GM23248 (cell line): ENCODE measurements around the gene BATF. TPM values are rescaled to one million over a fixed set of nuclear protein-coding genes. Genes with fewer than 3 reads are reported as not detected.

Experiments used
- DNase-seq: peaks from one replicate; pipeline ENCODE4 v3.0.0-alpha.2; 2015
- H2AFZ ChIP-seq: fragments of 200-600 bp; sonication (generic); 2 replicates; pipeline ENCODE4 v1.6.1; 2016; ENCODE audit warnings: antibody characterized with exemption
- H3F3A ChIP-seq: fragments of 200-600 bp; sonication (generic); 2 replicates; pipeline ENCODE4 v1.6.1; 2016; ENCODE audit warnings: mild to moderate bottlenecking, antibody characterized with exemption, mixed run types; ENCODE audit not compliant: insufficient read depth
- H3K27ac ChIP-seq: fragments of 200-600 bp; sonication (generic); 2 replicates; pipeline ENCODE4 v1.5.1; 2016; ENCODE audit warnings: mild to moderate bottlenecking
- H3K27me3 ChIP-seq: fragments of 200-600 bp; sonication (generic); replicated peaks from 2 replicates; pipeline ENCODE4 v1.6.1; 2016; ENCODE audit warnings: mild to moderate bottlenecking; ENCODE audit not compliant: insufficient read depth
- H3K36me3 ChIP-seq: fragments of 200-600 bp; sonication (generic); 2 replicates; pipeline ENCODE4 v1.6.1; 2016; ENCODE audit warnings: low read depth, mild to moderate bottlenecking
- H3K4me1 ChIP-seq: fragments of 200-600 bp; sonication (generic); 2 replicates; pipeline ENCODE4 v1.6.1; 2016; ENCODE audit warnings: mild to moderate bottlenecking; ENCODE audit not compliant: insufficient read depth
- H3K4me2 ChIP-seq: fragments of 200-600 bp; sonication (generic); one replicate; pipeline ENCODE4 v1.6.1; 2016; ENCODE audit warnings: mild to moderate bottlenecking; ENCODE audit not compliant: unreplicated experiment
- H3K4me3 ChIP-seq: fragments of 200-600 bp; sonication (generic); 2 replicates; pipeline ENCODE4 v1.5.1; 2016; ENCODE audit warnings: mild to moderate bottlenecking
- H3K79me2 ChIP-seq: fragments of 200-600 bp; sonication (generic); 2 replicates; pipeline ENCODE4 v1.6.1; 2016; ENCODE audit warnings: mild to moderate bottlenecking; ENCODE audit not compliant: insufficient read depth
- H3K9ac ChIP-seq: fragments of 200-600 bp; sonication (generic); 2 replicates; pipeline ENCODE4 v1.6.1; 2016; ENCODE audit warnings: mild to moderate bottlenecking
- H3K9me2 ChIP-seq: fragments of 200-600 bp; sonication (generic); 2 replicates; pipeline ENCODE4 v1.6.1; 2016; ENCODE audit warnings: mixed run types, mild to moderate bottlenecking, moderate library complexity; ENCODE audit not compliant: insufficient read depth
- H3K9me3 ChIP-seq: fragments of 200-600 bp; sonication (generic); one replicate; pipeline ENCODE4 v1.6.1; 2017; ENCODE audit warnings: low read depth
- H4K20me1 ChIP-seq: fragments of 200-600 bp; sonication (generic); 2 replicates; pipeline ENCODE4 v1.6.0; 2016; ENCODE audit not compliant: insufficient read depth
- EZH2 ChIP-seq: fragments of 200-600 bp; sonication (generic); IDR thresholded peaks from 2 replicates; pipeline ENCODE4 v1.6.1; 2018; ENCODE audit warnings: antibody characterized with exemption, mild to moderate bottlenecking; ENCODE audit not compliant: insufficient read depth, poor library complexity, severe bottlenecking
- EZH2phosphoT487 ChIP-seq: fragments of 200-600 bp; sonication (generic); IDR thresholded peaks from 2 replicates; pipeline ENCODE4 v1.6.1; 2018; ENCODE audit warnings: antibody characterized with exemption, moderate library complexity, mild to moderate bottlenecking, low read depth; ENCODE audit not compliant: insufficient read depth
- WGBS, 2 experiments: methylation state at CpG; one replicate each; pipeline ENCODE4 v1.1.6; 2015 to 2017; ENCODE audit warnings: low lambda C conversion rate in 2 of 2, low coverage in 1 of 2; ENCODE audit errors: missing lambda C conversion rate in 2 of 2; 5-methylcytosine and 5-hydroxymethylcytosine counted together
- in situ Hi-C: fragments of 300-500 bp; cut with MboI; formaldehyde crosslinking; loops from 2 replicates; pipeline ENCODE4 v1.15.0; 2020
- polyA plus RNA-seq: library from polyadenylated mRNA; unstranded; fragments of >200 nt; fragmentation: Nextera tagmentation; extraction: Ambion mirVana; gene quantifications from 2 replicates; pipeline ENCODE4 v1.2.1, GENCODE V29; 2016
- total RNA-seq: library from RNA; depleted of rRNA; stranded (reverse); fragments of >200 nt; shearing (Covaris generic); gene quantifications from 2 replicates; pipeline ENCODE4 v1.2.3, GENCODE V29; 2014

The BATF gene
- total and polyA plus RNA-seq, 2 experiments from 2014 or later, result not detected

GRCh38 chr14:75568140-75568539, 45.9 kb downstream of the BATF start:
- no peak for DNase-seq
- in situ Hi-C loops, result no loop called here
- Histone ChIP-seq H3F3A (no peaks in the 10 kb centered on the region), H3K36me3 (no peaks in the 10 kb centered on the region), H3K4me3 (no peak overlapping the region), H3K4me2 (no peak overlapping the region), H3K9ac (no peak overlapping the region), H3K79me2 (no peaks in the 10 kb centered on the region), H3K27me3 (peaks cover 35% of the 10 kb centered on the region), H4K20me1 (no peaks in the 10 kb centered on the region), H3K27ac (no peak overlapping the region), H2AFZ (no peak overlapping the region), H3K9me2 (no peaks in the 10 kb centered on the region), H3K4me1 (no peaks in the 10 kb centered on the region), H3K9me3 (no peaks in the 10 kb centered on the region)
- WGBS, 2 experiments, result 66 to 81% methylated on average over 7 of the region's 7 CpGs
- TF ChIP-seq EZH2phosphoT487 (no peak), EZH2 (no peak)

DNA sequence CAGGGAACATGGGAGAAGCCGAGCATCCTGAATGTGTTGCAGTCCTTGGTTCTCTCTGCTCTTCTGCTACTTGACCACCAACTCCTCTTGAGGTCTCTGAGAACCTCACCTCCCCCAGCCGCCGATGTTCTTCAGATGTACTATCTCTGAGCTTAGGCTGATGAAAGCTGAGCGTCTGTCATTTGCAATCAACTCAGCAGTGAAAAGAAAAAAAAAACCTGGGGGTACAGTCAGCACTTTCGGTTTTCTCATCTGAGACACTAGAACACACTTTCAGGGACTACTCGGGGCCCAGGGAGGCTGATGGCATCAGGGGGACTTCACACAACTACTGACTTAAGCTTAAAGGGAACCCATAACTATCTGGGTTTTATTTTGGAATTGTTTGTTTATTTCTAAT, 46.5 kb downstream of the BATF start:
- no peak for TF ChIP-seq EZH2
- TF ChIP-seq EZH2phosphoT487, result no peak
- Histone ChIP-seq H2AFZ (no peak overlapping the region), H3K9ac (no peak overlapping the region), H3K27me3 (peaks cover 37% of the 10 kb centered on the region; the same call in 1 of the 2 replicates), H3K27ac (no peak overlapping the region), H3K9me3 (no peaks in the 10 kb centered on the region), H3K9me2 (no peaks in the 10 kb centered on the region), H3K79me2 (no peaks in the 10 kb centered on the region), H3K36me3 (no peaks in the 10 kb centered on the region), H3F3A (no peaks in the 10 kb centered on the region), H3K4me2 (no peak overlapping the region), H4K20me1 (no peaks in the 10 kb centered on the region), H3K4me1 (no peaks in the 10 kb centered on the region), H3K4me3 (no peak overlapping the region)
- 50 to 54% methylated on average over 6 of the region's 6 CpGs for WGBS, 2 experiments
- no peak for DNase-seq
- in situ Hi-C loops, result no loop called here

DNA sequence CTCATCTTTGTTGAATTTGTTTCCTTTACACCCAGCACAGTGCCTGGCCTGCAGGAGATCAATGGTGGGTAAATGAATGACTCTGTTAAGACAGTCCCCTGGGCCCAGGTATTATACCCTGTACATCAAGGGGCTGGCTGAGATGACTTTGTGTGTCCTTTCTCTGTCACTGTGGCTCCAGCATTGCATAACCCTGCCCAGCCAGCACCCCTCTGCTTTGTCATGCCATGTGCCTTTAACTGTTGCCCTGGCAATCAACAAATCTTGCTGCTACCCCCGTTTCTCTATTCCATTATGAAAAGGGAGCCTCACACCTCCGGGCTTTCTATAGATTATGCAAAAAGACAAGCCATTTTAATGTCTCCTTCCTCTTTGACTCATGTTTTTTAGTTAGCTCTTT, 48.5 kb downstream of the BATF start:
- Histone ChIP-seq H3K27me3 (peaks cover 38% of the 10 kb centered on the region; the same call in 1 of the 2 replicates), H3K27ac (no peak overlapping the region), H4K20me1 (no peaks in the 10 kb centered on the region), H3K4me2 (no peak overlapping the region), H2AFZ (no peak overlapping the region), H3K36me3 (no peaks in the 10 kb centered on the region), H3K4me1 (no peaks in the 10 kb centered on the region), H3K9ac (no peak overlapping the region), H3K4me3 (no peak overlapping the region), H3K79me2 (no peaks in the 10 kb centered on the region), H3K9me2 (no peaks in the 10 kb centered on the region), H3F3A (no peaks in the 10 kb centered on the region), H3K9me3 (no peaks in the 10 kb centered on the region)
- DNase-seq, result no peak
- in situ Hi-C loops, result no loop called here
- TF ChIP-seq EZH2, result no peak
- WGBS, 2 experiments, result 14 to 21% methylated on average over 2 of the region's 2 CpGs

- Histone ChIP-seq H3K79me2 (no peaks in the 10 kb centered on the region), H2AFZ (no peak overlapping the region), H4K20me1 (no peaks in the 10 kb centered on the region), H3K4me3 (no peak overlapping the region), H3K27me3 (peaks cover 32% of the 10 kb centered on the region; the same call in 1 of the 2 replicates), H3K4me1 (no peaks in the 10 kb centered on the region), H3F3A (peaks cover 3% of the 10 kb centered on the region; the same call in 1 of the 2 replicates), H3K9me3 (no peaks in the 10 kb centered on the region), H3K4me2 (no peak overlapping the region), H3K27ac (no peak overlapping the region), H3K9me2 (no peaks in the 10 kb centered on the region), H3K9ac (no peak overlapping the region), H3K36me3 (no peaks in the 10 kb centered on the region)
- DNase-seq, result no peak
- WGBS, 2 experiments, result 75 to 81% methylated on average over 6 of the region's 6 CpGs
- TF ChIP-seq EZH2 (no peak), EZH2phosphoT487 (no peak)
- in situ Hi-C loops, result no loop called here
Observed at GRCh38 chr14:75572104-75572503, 49.8 kb downstream of the BATF start.

DNA sequence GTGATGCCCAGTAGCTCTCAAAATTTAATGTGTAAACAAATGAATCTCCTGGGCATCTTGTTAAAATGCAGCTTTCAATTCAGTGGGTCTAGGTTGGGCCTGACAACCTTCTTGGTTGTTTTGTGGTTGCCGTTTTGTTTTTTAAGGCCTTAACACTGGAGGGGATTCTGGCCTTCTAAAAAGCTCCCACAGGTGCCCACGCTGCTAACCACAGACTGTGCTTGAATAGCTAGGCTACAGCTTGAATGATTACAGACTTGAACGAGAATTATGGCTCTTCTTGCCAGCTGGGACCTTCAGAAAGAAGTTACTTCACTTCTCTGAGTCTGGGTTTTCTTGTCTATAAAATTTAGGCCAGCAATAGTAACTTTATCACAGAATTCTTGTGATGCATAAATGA, 54.8 kb downstream of the BATF start:
- in situ Hi-C loops, result no loop called here
- 45% methylated on average over 3 of the region's 3 CpGs for WGBS, 2 experiments
- H3K9me3 ChIP-seq, result no peaks in the 10 kb centered on the region
- no peaks in the 10 kb centered on the region for H3K36me3 ChIP-seq
- TF ChIP-seq EZH2phosphoT487 (no peak), EZH2 (no peak)
- H3K4me1 ChIP-seq, result no peaks in the 10 kb centered on the region
- no peak overlapping the region for H3K27ac ChIP-seq
- no peak overlapping the region for H3K9ac ChIP-seq
- H4K20me1 ChIP-seq, result no peaks in the 10 kb centered on the region
- H2AFZ ChIP-seq, result no peak overlapping the region
- no peak overlapping the region for H3K4me2 ChIP-seq
- H3K9me2 ChIP-seq, result no peaks in the 10 kb centered on the region
- peaks cover 19% of the 10 kb centered on the region for H3K27me3 ChIP-seq
- no peaks in the 10 kb centered on the region for H3K79me2 ChIP-seq
- DNase-seq, result no peak
- peaks cover 7% of the 10 kb centered on the region; the same call in 1 of the 2 replicates for H3F3A ChIP-seq
- no peak overlapping the region for H3K4me3 ChIP-seq
